Upper lobe of left lung (tissue), 6 donors: Measurements from ENCODE around the gene ARMCX4. TPM values are rescaled to one million over a fixed set of nuclear protein-coding genes. Genes with fewer than 3 reads are reported as not detected.
"Not testable (repeated sequence)": the region's sequence is repeated elsewhere in the genome, so short reads cannot be mapped to it uniquely, and the experiment has no call there.

Experiments used
- ATAC-seq, 2 donors: fragments of 200-7000 bp; cut with Tn5 transposase; one replicate each; pipeline ENCODE4 v1.9.1; 2022; ENCODE audit warnings: mild to moderate bottlenecking in 2 of 2, moderate library complexity in 2 of 2; ENCODE audit not compliant: low FRiP score in 2 of 2
- DNase-seq, 2 donors: peaks; one replicate each; pipeline ENCODE4 v3.0.0-alpha.2; 2019 to 2020
- H3K27ac ChIP-seq, 4 donors: fragments of 200-600 bp; sonication (generic); one replicate each; pipeline ENCODE4 v1.5.1; 2016 to 2019
- H3K27me3 ChIP-seq, 4 donors: fragments of 200-600 bp; sonication (generic); one replicate each; pipeline ENCODE4 v1.5.1; 2017 to 2019
- H3K36me3 ChIP-seq, 4 donors: fragments of 200-600 bp; sonication (generic); one replicate each; pipeline ENCODE4 v1.5.1; 2016 to 2019
- H3K4me1 ChIP-seq, 4 donors: fragments of 200-600 bp; sonication (generic); one replicate each; pipeline ENCODE4 v1.5.1; 2018 to 2019
- H3K4me3 ChIP-seq, 4 donors: fragments of 200-600 bp; sonication (generic); one replicate each; pipeline ENCODE4 v1.5.1; 2017 to 2019; ENCODE audit warnings: mild to moderate bottlenecking in 2 of 4, moderate library complexity in 1 of 4
- H3K9me3 ChIP-seq, 4 donors: fragments of 200-600 bp; sonication (generic); one replicate each; pipeline ENCODE4 v1.5.1; 2018 to 2019
- CTCF ChIP-seq, 6 experiments: fragments of 450-650 bp in 4 of 6; fragments of 200-600 bp in 2 of 6; sonication (generic) in 2 of 6; IDR thresholded peaks; one replicate each; pipeline ENCODE4 v1.5.1; 2016 to 2019; ENCODE audit warnings: antibody characterized with exemption in 6 of 6
- EP300 ChIP-seq, 4 donors: sonication (generic); formaldehyde crosslinking; IDR thresholded peaks; one replicate each; pipeline ENCODE4 v1.5.1; 2017; ENCODE audit warnings: antibody characterized with exemption in 4 of 4, control low read depth in 2 of 4
- POLR2A ChIP-seq, 4 donors: fragments of 450-650 bp; IDR thresholded peaks; one replicate each; pipeline ENCODE4 v1.5.1; 2016 to 2017; ENCODE audit warnings: antibody characterized with exemption in 4 of 4, mild to moderate bottlenecking in 2 of 4
- POLR2AphosphoS5 ChIP-seq, 2 donors: sonication (generic); formaldehyde crosslinking; IDR thresholded peaks; one replicate each; pipeline ENCODE4 v1.5.1; 2017; ENCODE audit warnings: antibody characterized with exemption in 2 of 2
- WGBS, 2 donors: methylation state at CpG; one replicate each; pipeline ENCODE4 v1.1.5; 2017 to 2018; 5-methylcytosine and 5-hydroxymethylcytosine counted together
- total RNA-seq, 6 donors: library from RNA; depleted of rRNA in 4 of 6; stranded (reverse); fragments of >200 nt in 4 of 6; gene quantifications; one replicate each; pipeline versions ENCODE4 v1.1.0 to v1.2.1, GENCODE V29; 2016 to 2021
- donor health status: DM: no; HTN: no; CAD: no; lungs with moderate emphysema.
- donor health status: DM: no; HTN: yes; CAD: no; lungs with severe emphysema.

Gene ARMCX4
- total RNA-seq, 6 donors from 2014 or later: 7.7 to 36.7 (median 11.6) TPM

GRCh38 chrX:101493225-101493624, 8.0 kb downstream of the ARMCX4 start:
- DNase-seq (no peak), ATAC-seq (no peak)
- H3K4me3 ChIP-seq: no peak overlapping the region
- H3K27me3 ChIP-seq: no peaks in the 10 kb centered on the region
- H3K9me3 ChIP-seq: no peaks in the 10 kb centered on the region
- no peak overlapping the region for H3K27ac ChIP-seq
- H3K36me3 ChIP-seq: no peaks in the 10 kb centered on the region
- WGBS, 2 donors: 93% methylated on average over 1 of the region's 1 CpG; no CpG with 5 or more reads in 1 of the 2 donors
- TF ChIP-seq POLR2A (IDR thresholded peaks at IDR 0.05) (no peak), EP300 (IDR thresholded peaks at IDR 0.05) (no peak), CTCF (IDR thresholded peaks at IDR 0.05) (no peak), POLR2AphosphoS5 (IDR thresholded peaks at IDR 0.05) (no peak)
- H3K4me1 ChIP-seq: no peaks in the 10 kb centered on the region

- ATAC-seq, H3K27ac ChIP-seq, H3K27me3 ChIP-seq, H3K36me3 ChIP-seq, H3K9me3 ChIP-seq, H3K4me3 ChIP-seq, DNase-seq, H3K4me1 ChIP-seq: not testable (repeated sequence)
- 100% methylated on average over 1 of the region's 1 CpG for WGBS, 2 donors
Measured at GRCh38 chrX:101502929-101503328, 17.7 kb downstream of the ARMCX4 start.

GRCh38 chrX:101507372-101507771, 22.1 kb downstream of the ARMCX4 start:
- Histone ChIP-seq H3K9me3 (no peaks in the 10 kb centered on the region), H3K4me1 (no peaks in the 10 kb centered on the region), H3K27me3 (no peaks in the 10 kb centered on the region), H3K4me3 (no peak overlapping the region), H3K36me3 (no peaks in the 10 kb centered on the region), H3K27ac (no peak overlapping the region)
- ATAC-seq: no peak
- no peak for DNase-seq
- TF ChIP-seq EP300 (IDR thresholded peaks at IDR 0.05) (no peak), POLR2AphosphoS5 (IDR thresholded peaks at IDR 0.05) (no peak), POLR2A (IDR thresholded peaks at IDR 0.05) (no peak), CTCF (IDR thresholded peaks at IDR 0.05) (no peak)

GRCh38 chrX:101507986-101508385, 22.7 kb downstream of the ARMCX4 start:
- 77 to 96% methylated on average over 4 of the region's 4 CpGs for WGBS, 2 donors
- TF ChIP-seq EP300 (IDR thresholded peaks at IDR 0.05) (no peak), POLR2AphosphoS5 (IDR thresholded peaks at IDR 0.05) (no peak), POLR2A (IDR thresholded peaks at IDR 0.05) (no peak), CTCF (IDR thresholded peaks at IDR 0.05) (no peak)
- H3K4me3 ChIP-seq: no peak overlapping the region
- no peak overlapping the region for H3K27ac ChIP-seq
- no peaks in the 10 kb centered on the region for H3K4me1 ChIP-seq
- no peaks in the 10 kb centered on the region for H3K9me3 ChIP-seq
- DNase-seq: no peak
- H3K36me3 ChIP-seq: no peaks in the 10 kb centered on the region
- ATAC-seq: no peak
- no peaks in the 10 kb centered on the region for H3K27me3 ChIP-seq

- ATAC-seq: no peak
- Histone ChIP-seq H3K4me3 (no peak overlapping the region), H3K36me3 (no peaks in the 10 kb centered on the region), H3K27ac (no peak overlapping the region), H3K27me3 (no peaks in the 10 kb centered on the region), H3K4me1 (no peaks in the 10 kb centered on the region), H3K9me3 (no peaks in the 10 kb centered on the region)
- TF ChIP-seq CTCF (IDR thresholded peaks at IDR 0.05) (no peak), POLR2A (IDR thresholded peaks at IDR 0.05) (no peak), EP300 (IDR thresholded peaks at IDR 0.05) (no peak), POLR2AphosphoS5 (IDR thresholded peaks at IDR 0.05) (no peak)
- WGBS, 2 donors: 40 to 44% methylated on average over 2 of the region's 2 CpGs
- DNase-seq: no peak
Measured at GRCh38 chrX:101530944-101531343, 45.7 kb downstream of the ARMCX4 start.

Other genes starting within 250 kb of the ARMCX4 start
- gene TAF7L, start 194.1 kb upstream of the ARMCX4 start, total RNA-seq: not detected
- gene TIMM8A, start 136.7 kb upstream of the ARMCX4 start, total RNA-seq: 10 to 100 TPM in 1 of 6 donors, 1 to 10 TPM in 4, under 1 TPM in 1; 0.67 to 22.0 (median 6.5) TPM
- gene BTK, start 99.3 kb upstream of the ARMCX4 start, total RNA-seq: 10 to 100 TPM; 16.2 to 81.7 (median 37.3) TPM
- gene RPL36A, start 94.4 kb upstream of the ARMCX4 start, total RNA-seq: 100 to 1,000 TPM; 165 to 641 (median 228) TPM
- 10 to 100 TPM; 18.9 to 54.0 (median 30.7) TPM for gene GLA, start 77.5 kb upstream of the ARMCX4 start, total RNA-seq
- 10 to 100 TPM; 30.4 to 66.6 (median 59.4) TPM for gene HNRNPH2, start 77.2 kb upstream of the ARMCX4 start, total RNA-seq
- gene ARMCX1, start 65.1 kb downstream of the ARMCX4 start, total RNA-seq: 10 to 100 TPM; 13.8 to 22.0 (median 17.5) TPM
- 10 to 100 TPM in 5 of 6 donors, 1 to 10 TPM in 1; 7.3 to 45.7 (median 20.9) TPM for gene ARMCX6, start 132.5 kb downstream of the ARMCX4 start, total RNA-seq
- 10 to 100 TPM; 15.7 to 57.3 (median 41.7) TPM for gene ARMCX3, start 137.7 kb downstream of the ARMCX4 start, total RNA-seq
- 10 to 100 TPM; 11.0 to 37.2 (median 19.3) TPM for gene ARMCX2, start 174.4 kb downstream of the ARMCX4 start, total RNA-seq